HG02938 (cell line): ENCODE data around the gene NTM.
"Not testable (repeated sequence)": the region's sequence is repeated elsewhere in the genome, so short reads cannot be mapped to it uniquely, and the experiment has no call there.

Experiments
- ATAC-seq: cut with Tn5 transposase; IDR thresholded peaks from one replicate; pipeline ENCODE4 v1.9.1; 2021; ENCODE audit warnings: mild to moderate bottlenecking, moderate library complexity; ENCODE audit not compliant: unreplicated experiment

Gene NTM

DNA sequence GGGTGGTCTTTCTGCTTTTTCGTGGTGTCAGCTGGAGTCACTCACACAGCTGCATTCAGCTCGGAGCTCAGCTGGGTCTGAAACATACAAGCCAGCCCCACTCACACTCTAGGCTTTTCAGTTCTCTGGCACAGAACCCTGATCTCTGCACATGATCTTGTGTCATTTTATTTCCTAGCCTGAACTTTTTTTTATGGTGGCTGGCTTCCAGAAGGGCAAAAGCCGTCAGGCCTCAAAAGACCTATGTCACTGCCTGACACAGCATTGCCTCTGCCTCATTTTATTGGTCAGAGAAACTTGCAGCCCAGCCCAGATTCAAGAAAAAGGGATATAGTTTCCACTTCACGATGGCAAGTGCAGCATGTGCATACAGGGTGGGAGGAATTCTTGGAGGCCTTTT lies 117.8 kb downstream of the NTM start:
- no peak for ATAC-seq

DNA sequence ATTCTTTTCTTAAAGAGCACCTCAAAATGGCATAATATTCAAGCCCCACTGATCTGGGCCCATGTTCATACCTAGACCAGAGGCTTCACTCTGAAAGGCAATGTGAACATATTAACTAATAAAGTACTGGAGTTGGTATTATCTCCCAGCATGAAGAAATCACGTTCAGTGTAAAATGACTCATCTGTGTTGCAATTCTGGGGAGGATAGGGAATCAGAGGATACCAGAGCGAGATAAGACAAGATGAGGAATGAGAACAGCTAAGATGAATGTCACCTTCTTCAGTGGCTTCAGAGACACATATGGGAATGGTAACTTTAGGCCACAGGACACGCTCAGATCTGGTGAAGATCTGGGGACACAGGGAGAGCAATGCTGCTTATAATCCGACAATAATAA lies 121.1 kb downstream of the NTM start:
- no peak for ATAC-seq

- no peak for ATAC-seq
Measured at GRCh38 chr11:131495423-131495822, 125.0 kb downstream of the NTM start.

DNA sequence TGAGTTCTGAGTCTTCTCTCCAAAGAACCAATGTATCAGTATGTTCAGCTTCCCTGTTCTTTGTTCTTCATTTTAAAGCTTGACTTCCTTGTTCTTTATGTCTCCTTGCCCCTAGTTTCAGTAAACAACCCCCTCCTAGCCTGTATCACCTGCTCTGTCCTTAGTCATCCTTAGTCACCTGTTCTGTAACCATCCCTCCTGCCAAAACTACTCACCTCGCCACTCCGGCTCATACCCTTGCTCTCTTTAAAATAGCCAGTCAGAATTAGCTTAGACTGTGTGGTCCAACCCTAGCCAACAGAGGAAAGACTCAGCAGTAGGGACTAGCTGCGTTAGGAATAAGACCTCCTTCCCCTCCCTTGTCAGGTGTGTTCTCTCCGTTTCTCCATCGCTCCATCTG lies 127.3 kb downstream of the NTM start:
- not testable (repeated sequence) for ATAC-seq

DNA sequence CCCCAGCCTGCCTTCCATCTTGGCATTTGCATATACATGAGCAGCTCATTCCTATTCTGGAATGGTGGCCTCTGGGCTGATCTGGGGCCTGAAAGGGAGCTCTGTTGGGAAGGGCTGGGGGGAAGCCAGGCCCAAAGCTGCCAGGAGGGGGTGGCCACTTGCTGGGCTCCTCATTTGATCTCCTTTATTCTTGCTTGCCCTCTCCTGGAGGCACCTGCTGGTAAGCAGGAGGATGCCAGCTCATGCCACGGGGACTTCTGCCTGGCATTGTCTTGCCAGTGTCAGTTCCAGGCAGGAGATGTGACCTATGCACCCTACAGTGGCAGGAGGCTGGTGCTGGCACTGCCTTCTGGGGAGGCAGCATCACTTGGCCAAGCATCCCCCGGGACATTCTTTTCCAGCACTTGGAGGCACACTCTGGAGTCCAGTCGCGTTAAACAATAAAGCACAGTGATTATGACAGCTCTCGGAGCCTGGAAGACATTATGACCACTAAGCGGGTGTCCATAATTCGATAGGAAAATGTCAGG lies 128.3 kb downstream of the NTM start:
- no peak for ATAC-seq

DNA sequence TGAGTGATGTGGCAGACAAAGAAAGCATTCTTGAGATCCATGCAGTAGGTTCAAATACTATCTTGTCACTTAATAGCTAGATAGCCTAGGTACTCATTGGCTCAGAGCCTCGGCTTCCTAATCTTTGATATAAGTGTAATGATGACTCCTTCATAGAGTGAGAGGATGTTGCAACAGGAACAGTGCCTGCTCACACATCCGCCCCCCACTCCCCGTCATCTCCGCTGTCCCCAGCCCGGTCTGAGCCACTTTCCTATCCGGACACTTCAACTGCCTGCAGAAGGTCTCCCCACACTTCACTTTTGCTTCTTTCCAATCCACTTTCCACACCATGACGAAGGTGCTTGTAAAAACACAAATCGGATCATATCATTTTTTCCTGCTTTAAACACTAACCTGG lies 128.8 kb downstream of the NTM start:
- ATAC-seq = no peak

- ATAC-seq = no peak
Measured at GRCh38 chr11:131503017-131503416, 132.6 kb downstream of the NTM start.

DNA sequence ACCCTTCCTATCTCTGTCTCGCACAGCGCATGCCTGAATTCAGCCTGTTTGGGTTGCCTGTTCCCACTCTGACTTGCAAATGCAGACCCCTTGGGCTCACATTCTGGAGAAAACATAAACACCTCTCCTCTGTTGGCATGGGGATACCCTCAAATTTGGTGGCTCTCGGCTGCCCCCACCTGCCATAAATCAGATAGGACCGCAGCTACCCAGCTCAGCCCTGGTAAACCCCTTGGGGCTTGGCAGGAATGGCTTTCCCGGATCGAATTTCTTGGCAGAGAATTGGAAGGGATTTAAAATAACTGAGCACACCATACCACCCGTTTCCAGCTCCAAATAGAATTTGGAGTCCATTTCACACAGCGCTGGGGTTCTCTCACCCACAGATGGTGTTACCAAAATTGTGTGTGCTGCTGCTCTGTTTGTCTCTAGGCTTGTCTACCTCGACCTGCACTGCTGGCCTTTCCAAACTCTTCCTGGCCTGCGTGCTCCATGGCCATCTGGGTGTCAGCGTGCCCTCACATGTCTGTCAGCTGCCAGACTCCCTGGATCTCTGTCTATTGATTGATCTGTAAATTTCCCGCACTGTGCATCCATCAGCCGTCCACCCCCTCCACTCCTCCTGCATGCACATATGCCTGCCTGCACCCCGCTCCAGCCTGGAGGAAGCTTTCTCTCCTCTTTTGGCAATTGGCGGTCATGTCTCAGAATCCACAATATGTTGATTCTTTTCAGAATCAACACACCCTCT lies 134.0 kb downstream of the NTM start:
- no peak for ATAC-seq

GRCh38 chr11:131506348-131506747 lies 135.9 kb downstream of the NTM start:
- ATAC-seq = no peak

GRCh38 chr11:131510662-131511061 lies 140.2 kb downstream of the NTM start:
- no peak for ATAC-seq

GRCh38 chr11:131511794-131512193 lies 141.4 kb downstream of the NTM start:
- ATAC-seq = no peak

DNA sequence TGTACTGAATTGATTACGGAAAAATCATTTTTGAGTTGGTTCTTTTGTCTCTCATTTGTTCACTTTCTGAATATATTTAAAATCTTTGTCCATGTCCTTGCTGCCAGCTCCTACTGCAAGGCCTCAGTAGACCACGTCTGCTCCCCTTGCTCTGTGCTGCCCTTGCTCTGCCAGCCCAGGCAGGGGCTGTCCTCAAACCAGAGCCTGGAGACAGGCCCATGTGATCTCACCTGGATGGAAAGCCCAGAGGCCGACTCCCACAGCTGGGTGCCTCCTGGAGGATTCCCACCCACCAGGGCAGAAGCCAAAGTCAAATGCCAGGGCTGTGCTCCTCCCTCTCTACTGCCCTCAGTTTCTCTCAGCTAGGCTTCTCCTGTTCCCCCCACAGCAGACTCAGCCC lies 141.8 kb downstream of the NTM start:
- ATAC-seq = no peak

- no peak for ATAC-seq
Measured at GRCh38 chr11:131514062-131514461, 143.6 kb downstream of the NTM start.

DNA sequence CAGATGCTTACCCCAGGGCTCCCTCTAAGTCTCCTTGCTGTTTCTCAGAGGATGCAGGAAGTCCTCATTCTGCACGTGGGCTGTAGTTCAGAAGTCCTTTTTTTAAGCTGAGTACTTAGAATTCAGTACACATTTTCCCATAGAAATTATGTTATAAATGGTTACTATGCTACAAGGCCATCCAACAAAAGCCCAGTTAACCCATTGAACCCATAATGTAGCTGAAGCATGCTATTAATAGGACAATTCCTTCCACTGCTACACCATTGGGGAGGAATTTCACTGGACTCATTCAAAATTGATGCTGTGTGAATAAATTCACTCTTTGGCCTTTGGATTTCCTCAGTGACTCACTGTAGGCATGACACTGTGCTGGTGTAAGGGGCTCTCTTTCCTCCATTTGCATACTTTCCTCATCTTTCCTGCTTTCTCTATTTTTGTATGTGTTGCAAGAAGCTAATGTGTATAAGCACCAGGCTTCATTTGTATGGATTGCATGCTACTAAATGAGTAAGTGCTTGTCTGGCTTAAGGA lies 148.0 kb downstream of the NTM start:
- no peak for ATAC-seq

DNA sequence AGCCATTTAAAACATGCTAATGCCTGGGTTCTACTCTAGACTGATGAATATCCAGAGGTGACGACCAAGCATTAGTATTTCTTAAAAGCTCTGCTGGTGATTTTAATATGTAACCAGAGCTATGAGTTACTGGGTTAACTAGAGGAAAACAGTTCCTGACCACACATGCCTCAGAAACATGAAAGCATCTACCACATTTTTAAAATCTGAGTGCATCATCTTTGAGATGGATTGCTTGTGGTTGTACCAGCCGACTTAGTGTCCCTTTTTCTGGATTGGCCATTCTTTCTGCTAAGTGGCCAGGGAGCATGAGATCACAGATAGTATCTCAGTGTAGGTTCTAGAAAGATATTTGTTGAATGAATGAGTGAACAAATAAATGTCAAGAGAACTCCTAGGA lies 152.4 kb downstream of the NTM start:
- ATAC-seq = no peak

- ATAC-seq = no peak
Measured at GRCh38 chr11:131530407-131530806, 160.0 kb downstream of the NTM start.

- no peak for ATAC-seq
Measured at GRCh38 chr11:131533149-131533548, 162.7 kb downstream of the NTM start.

GRCh38 chr11:131533998-131534397 lies 163.6 kb downstream of the NTM start:
- ATAC-seq = no peak

GRCh38 chr11:131534611-131535010 lies 164.2 kb downstream of the NTM start:
- no peak for ATAC-seq

DNA sequence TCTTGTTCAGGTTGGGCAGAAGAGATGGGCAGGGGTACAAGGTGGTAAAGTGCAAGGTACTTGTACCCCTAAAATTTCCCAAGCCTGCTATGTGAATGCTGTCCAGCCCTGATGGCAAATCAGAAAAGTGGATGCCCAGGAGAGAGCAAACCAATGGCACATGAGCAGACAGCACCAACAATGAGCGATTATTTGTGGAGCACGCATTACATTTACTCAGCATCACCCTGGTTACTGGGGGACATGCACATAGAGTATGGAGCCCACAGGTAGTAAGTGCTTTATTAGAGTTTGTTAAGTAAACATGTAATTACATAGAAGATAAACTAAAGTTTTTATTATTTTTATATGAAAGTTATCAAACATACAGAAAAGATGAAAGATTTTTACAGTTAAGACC lies 165.7 kb downstream of the NTM start:
- ATAC-seq = no peak

- no peak for ATAC-seq
Measured at GRCh38 chr11:131537196-131537595, 166.8 kb downstream of the NTM start.

DNA sequence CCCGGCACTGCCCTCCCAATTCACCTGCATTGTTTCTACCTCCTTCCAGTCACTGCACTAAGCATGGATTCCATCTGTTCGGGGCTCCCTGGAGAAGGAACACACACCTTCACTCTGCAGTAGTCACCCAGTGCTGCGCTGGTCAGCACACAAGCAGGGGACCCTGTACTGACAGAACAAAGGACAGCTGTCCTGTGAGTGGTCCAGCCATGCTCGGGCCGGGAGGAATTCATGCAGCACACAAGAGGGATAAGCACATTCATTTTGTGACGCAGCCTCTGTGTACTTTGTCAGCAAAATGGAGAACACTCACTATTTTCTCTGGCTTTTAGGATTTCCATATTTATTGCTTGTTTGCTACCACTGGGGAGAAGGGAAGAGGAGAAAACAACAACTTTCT lies 167.3 kb downstream of the NTM start:
- ATAC-seq = no peak

DNA sequence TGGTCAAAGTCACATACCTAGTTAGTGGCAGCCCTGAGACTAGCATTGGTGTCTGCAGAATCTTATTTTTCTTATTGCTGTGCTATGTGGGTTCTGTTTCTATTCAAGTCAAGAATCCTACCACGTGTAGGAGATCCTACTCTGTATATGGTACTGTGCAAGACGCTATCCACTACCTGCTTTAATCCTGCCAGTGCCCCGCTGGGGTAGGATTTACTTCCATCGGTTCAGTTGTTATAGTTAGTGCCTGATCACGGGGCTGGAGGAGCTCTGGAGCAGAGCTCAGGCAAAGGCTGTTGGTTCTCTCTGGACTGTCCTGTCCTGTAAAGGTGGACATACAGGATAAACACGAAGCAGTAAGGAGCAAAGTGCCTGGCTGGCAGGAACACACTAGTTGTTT lies 167.9 kb downstream of the NTM start:
- no peak for ATAC-seq
